Keratinocyte (primary cell): ENCODE results near the gene ZNF512B. TPM values are rescaled to one million over a fixed set of nuclear protein-coding genes. Genes with fewer than 3 reads are reported as not detected.

ENCODE experiments used
- DNase-seq: peaks from one replicate; pipeline ENCODE4 v3.0.0-alpha.2; 2011; ENCODE audit warnings: low read depth, missing footprints, low spot score
- FAIRE-seq: peaks from 2 replicates; lab custom pipeline; 2011; peaks lifted over from hg19 to GRCh38; lab: Jason Lieb, UNC
- H2AFZ ChIP-seq: 2 replicates; pipeline ENCODE4 v1.6.0; 2012; ENCODE audit warnings: low read length, control low read depth, inconsistent platforms; ENCODE audit not compliant: control insufficient read depth
- H3K27ac ChIP-seq: 2 replicates; pipeline ENCODE4 v1.5.1; 2011; ENCODE audit warnings: low read length; ENCODE audit not compliant: control insufficient read depth, insufficient read depth
- H3K27me3 ChIP-seq: 3 replicates; pipeline ENCODE4 v1.6.0; 2011; ENCODE audit warnings: low read length; ENCODE audit not compliant: control insufficient read depth, insufficient read depth; ENCODE audit errors: extremely low read depth
- H3K36me3 ChIP-seq, 2 experiments: 2 replicates in 1 of 2; 3 replicates in 1 of 2; pipeline ENCODE4 v1.5.1; 2011; ENCODE audit warnings: low read length in 2 of 2, mild to moderate bottlenecking in 1 of 2; ENCODE audit not compliant: control insufficient read depth in 2 of 2, insufficient read depth in 2 of 2; ENCODE audit errors: extremely low read depth in 1 of 2
- H3K4me1 ChIP-seq: 3 replicates; pipeline ENCODE4 v1.5.1; 2011; ENCODE audit warnings: low read length; ENCODE audit not compliant: control insufficient read depth, insufficient read depth; ENCODE audit errors: extremely low read depth
- H3K4me2 ChIP-seq: 3 replicates; pipeline ENCODE4 v1.6.0; 2011; ENCODE audit warnings: low read depth, low read length; ENCODE audit not compliant: control insufficient read depth, insufficient read depth; ENCODE audit errors: extremely low read depth
- H3K4me3 ChIP-seq, 3 experiments: fragments of 200-600 bp in 1 of 3; sonication (generic) in 1 of 3; 2 replicates in 2 of 3; 3 replicates in 1 of 3; pipeline ENCODE4 v1.5.1; 2011 to 2016; ENCODE audit warnings: low read length in 3 of 3, mild to moderate bottlenecking in 3 of 3, control low read depth in 2 of 3, inconsistent platforms in 1 of 3, low read depth in 1 of 3, mixed read lengths in 1 of 3, mixed run types in 1 of 3, moderate library complexity in 1 of 3; ENCODE audit not compliant: control insufficient read depth in 2 of 3, insufficient read depth in 2 of 3; ENCODE audit errors: extremely low read depth in 1 of 3
- H3K79me2 ChIP-seq: 2 replicates; pipeline ENCODE4 v1.6.0; 2012; ENCODE audit warnings: low read length; ENCODE audit not compliant: control insufficient read depth, insufficient read depth
- H3K9ac ChIP-seq: 3 replicates; pipeline ENCODE4 v1.6.0; 2011; ENCODE audit warnings: low read length; ENCODE audit not compliant: control insufficient read depth, insufficient read depth; ENCODE audit errors: extremely low read depth
- H3K9me1 ChIP-seq: 3 replicates; pipeline ENCODE4 v1.6.0; 2011; ENCODE audit warnings: low read length; ENCODE audit not compliant: control insufficient read depth, insufficient read depth; ENCODE audit errors: extremely low read depth
- H3K9me3 ChIP-seq: 2 replicates; pipeline ENCODE4 v1.5.1; 2012; ENCODE audit warnings: low read depth, low read length; ENCODE audit not compliant: control insufficient read depth
- H4K20me1 ChIP-seq: 3 replicates; pipeline ENCODE4 v1.6.0; 2011; ENCODE audit warnings: low read length; ENCODE audit not compliant: control insufficient read depth, insufficient read depth; ENCODE audit errors: extremely low read depth
- CTCF ChIP-seq, 3 experiments: IDR thresholded peaks in 1 of 3; conservative IDR thresholded peaks in 1 of 3; optimal IDR thresholded peaks in 1 of 3; 2 replicates in 2 of 3; 3 replicates in 1 of 3; pipeline versions ENCODE3 to v1.5.1; 2011; ENCODE audit warnings: low read length in 3 of 3, mild to moderate bottlenecking in 3 of 3, moderate library complexity in 2 of 3, control low read depth in 1 of 3, inconsistent platforms in 1 of 3; ENCODE audit not compliant: insufficient read depth in 2 of 3; ENCODE audit errors: extremely low read depth in 1 of 3
- EZH2 ChIP-seq: IDR thresholded peaks from one replicate; pipeline ENCODE4 v1.6.1; 2012; ENCODE audit warnings: inconsistent platforms, mild to moderate bottlenecking, low read length, moderate library complexity
- dilution Hi-C: fragments of 300-500 bp; cut with MboI; formaldehyde crosslinking; loops from one replicate; pipeline ENCODE4 v1.7.0; 2020; ENCODE audit warnings: low sequenced_read_pairs; ENCODE audit not compliant: extremely low pct_ligation_motif_present
- polyA plus RNA-seq, 5 experiments: library from polyadenylated mRNA; depleted of rRNA in 3 of 5; stranded (reverse) in 3 of 5; stranded (forward) in 1 of 5; unstranded in 1 of 5; fragments of >200 nt; gene quantifications; 1 replicate in 1 of 5; 2 replicates in 3 of 5; 3 replicates in 1 of 5; pipeline versions ENCODE4 v1.2.1 to v1.2.3, GENCODE V29; 2011 to 2012; ENCODE audit warnings: missing spikeins in 2 of 5, low read depth in 1 of 5, low replicate concordance in 1 of 5

Gene ZNF512B
- polyA plus RNA-seq, 1 donor (not counting 4 experiments of a cell fraction or from before 2014, with no cell fraction given): 2.4 TPM

DNA sequence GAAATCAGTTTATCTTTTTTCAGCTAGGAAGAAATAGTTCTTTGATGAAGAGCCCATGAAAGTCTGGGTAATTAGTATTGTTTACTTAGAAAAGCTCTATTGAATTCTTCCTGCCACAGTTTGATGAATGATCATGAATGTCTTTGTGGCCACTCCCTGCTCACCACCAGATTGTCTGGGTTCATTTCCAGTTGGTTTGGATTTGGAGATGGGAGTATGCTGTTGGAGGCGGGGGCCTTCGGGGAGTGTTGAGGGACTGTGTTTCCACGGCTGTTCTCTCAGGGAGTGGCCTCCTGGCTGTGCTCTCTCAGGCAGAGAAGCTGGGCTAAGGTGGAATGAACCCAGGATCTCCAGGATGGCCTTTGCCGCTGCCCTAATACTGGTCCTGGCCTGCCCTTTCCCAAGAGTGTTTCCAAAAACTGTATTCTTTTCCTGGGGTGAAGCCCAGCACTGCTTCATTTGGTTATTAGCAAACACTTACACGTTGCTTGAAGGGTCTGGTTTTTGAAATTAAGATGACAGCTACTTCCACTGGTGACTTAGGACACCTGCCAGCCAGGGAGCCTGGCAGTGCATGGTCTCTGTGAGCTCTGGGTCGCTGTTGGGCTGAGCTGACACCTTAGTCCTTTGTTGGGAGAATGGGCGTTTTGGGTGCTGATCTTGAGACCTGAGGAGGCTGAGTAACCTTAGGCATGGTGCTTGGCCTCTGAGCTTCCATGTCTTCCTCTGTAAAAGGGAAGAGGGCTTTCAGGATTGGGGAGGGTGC, 34.4 kb upstream of the ZNF512B start:
- Histone ChIP-seq H3K9ac (no peak overlapping the region), H3K4me2 (no peak overlapping the region), H3K9me3 (no peaks in the 10 kb centered on the region), H3K4me3 (no peak overlapping the region), H3K27me3 (no peaks in the 10 kb centered on the region), H2AFZ (no peak overlapping the region), H3K4me1 (peaks cover 9% of the 10 kb centered on the region), H3K27ac (no peak overlapping the region), H3K36me3 (peaks cover 34 to 37% of the 10 kb centered on the region in 2 experiments), H3K9me1 (no peaks in the 10 kb centered on the region), H3K79me2 (no peaks in the 10 kb centered on the region), H4K20me1 (no peaks in the 10 kb centered on the region)
- no peak for FAIRE-seq
- no peak for DNase-seq
- TF ChIP-seq EZH2 (no peak), CTCF (optimal IDR thresholded peaks at IDR 0.05 in 1 of 3, IDR thresholded peaks at IDR 0.05 in 1 of 3, conservative IDR thresholded peaks at IDR 0.05 in 1 of 3; ENCODE audit: extremely low read depth in 1 of 3, insufficient read depth in 2 of 3, low read length in 3 of 3) (no peak)
- dilution Hi-C loops: no loop called here

- Histone ChIP-seq H3K27ac (no peak overlapping the region), H3K4me1 (no peaks in the 10 kb centered on the region), H3K9me1 (no peaks in the 10 kb centered on the region), H3K79me2 (no peaks in the 10 kb centered on the region), H3K9ac (no peak overlapping the region), H3K4me2 (no peak overlapping the region), H2AFZ (no peak overlapping the region), H3K27me3 (no peaks in the 10 kb centered on the region), H3K9me3 (no peaks in the 10 kb centered on the region), H3K4me3 (no peak overlapping the region), H3K36me3 (peaks cover 37 to 40% of the 10 kb centered on the region in 2 experiments), H4K20me1 (no peaks in the 10 kb centered on the region)
- DNase-seq (no peak), FAIRE-seq (no peak)
- TF ChIP-seq CTCF (optimal IDR thresholded peaks at IDR 0.05 in 1 of 3, IDR thresholded peaks at IDR 0.05 in 1 of 3, conservative IDR thresholded peaks at IDR 0.05 in 1 of 3; ENCODE audit: extremely low read depth in 1 of 3, insufficient read depth in 2 of 3, low read length in 3 of 3): no peak
- no peak for TF ChIP-seq EZH2
- dilution Hi-C loops: no loop called here
These were observed 31.9 kb upstream of the ZNF512B start for GRCh38 chr20:64001607-64002011.
